HG03432 (cell line): ENCODE results near the gene TSPYL6.

Source experiments
- ATAC-seq: cut with Tn5 transposase; IDR thresholded peaks from one replicate; pipeline ENCODE4 v1.9.1; 2021; ENCODE audit warnings: mild to moderate bottlenecking, moderate library complexity; ENCODE audit not compliant: unreplicated experiment

TSPYL6 gene

DNA sequence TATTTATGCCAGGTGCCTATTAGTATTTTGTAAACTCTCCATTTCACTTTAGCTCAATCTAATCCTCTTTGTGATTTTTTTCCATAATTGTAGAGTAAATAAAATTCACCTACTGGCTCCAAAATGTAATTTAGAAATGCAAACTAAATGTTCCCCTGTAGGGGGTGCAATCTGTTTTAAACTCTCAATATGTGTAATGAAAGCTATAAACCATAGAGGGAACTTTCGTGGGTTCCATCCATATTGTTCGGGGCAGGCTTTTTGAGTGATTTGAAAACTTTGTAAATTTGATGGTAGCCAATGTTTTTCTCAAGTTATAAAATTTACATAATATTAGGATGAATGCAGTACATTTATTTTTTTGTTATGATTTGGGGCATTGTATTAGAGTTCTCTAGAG lies 49.4 kb downstream of the TSPYL6 start:
- peak; percentile 77 for ATAC-seq

DNA sequence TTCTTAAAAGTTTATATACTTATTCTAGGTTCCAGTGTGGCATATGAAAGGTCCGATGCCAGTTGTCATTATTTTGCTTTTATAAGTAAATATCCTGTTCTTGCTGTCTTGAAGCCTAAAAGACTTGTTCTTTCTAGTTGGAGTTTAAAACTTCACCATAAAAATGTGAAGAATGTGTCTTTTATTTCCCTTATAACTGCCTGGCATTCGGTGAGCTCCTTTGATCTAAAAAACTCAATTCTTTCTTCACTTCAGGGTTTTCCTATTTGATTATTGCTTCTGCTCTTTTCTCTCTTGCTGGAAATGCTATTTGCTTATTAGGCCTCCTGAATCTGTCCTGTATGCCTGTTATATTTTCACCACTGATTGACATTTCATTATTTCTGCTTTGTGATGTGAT lies 51.6 kb downstream of the TSPYL6 start:
- ATAC-seq = no peak
